Fibroblast of lung (primary cell): ENCODE measurements around the gene RPTN. TPM values are rescaled to one million over a fixed set of nuclear protein-coding genes. Genes with fewer than 3 reads are reported as not detected.

Experiments
- DNase-seq, 2 donors: peaks; one replicate each; pipeline versions ENCODE4 v3.0.0 to v3.0.0-alpha.2; 2010; ENCODE audit warnings: low read depth in 2 of 2
- H2AFZ ChIP-seq: 2 replicates; pipeline ENCODE4 v1.5.1; 2012; ENCODE audit warnings: low read length, control low read depth, inconsistent platforms
- H3K27ac ChIP-seq: 2 replicates; pipeline ENCODE4 v1.5.1; 2011; ENCODE audit warnings: low read length, control low read depth; ENCODE audit not compliant: insufficient read depth
- H3K27me3 ChIP-seq: 2 replicates; pipeline ENCODE4 v1.5.1; 2011; ENCODE audit warnings: mild to moderate bottlenecking, low read length; ENCODE audit not compliant: control insufficient read depth, insufficient read depth
- H3K36me3 ChIP-seq: 2 replicates; pipeline ENCODE4 v1.5.1; 2011; ENCODE audit warnings: low read length; ENCODE audit not compliant: control insufficient read depth, insufficient read depth
- H3K4me1 ChIP-seq: 2 replicates; pipeline ENCODE4 v1.5.1; 2011; ENCODE audit warnings: low read length; ENCODE audit not compliant: control insufficient read depth, insufficient read depth; ENCODE audit errors: extremely low read depth
- H3K4me2 ChIP-seq: 2 replicates; pipeline ENCODE4 v1.5.1; 2011; ENCODE audit warnings: low read length, control low read depth; ENCODE audit not compliant: insufficient read depth; ENCODE audit errors: extremely low read depth
- H3K4me3 ChIP-seq, 4 experiments: fragments of 200-600 bp in 1 of 4; sonication (generic) in 1 of 4; replicated peaks in 1 of 4; 2 replicates each; pipeline ENCODE4 v1.5.1; 2011 to 2016; ENCODE audit warnings: low read length in 4 of 4, low read depth in 3 of 4, mild to moderate bottlenecking in 3 of 4, control low read depth in 2 of 4, inconsistent platforms in 1 of 4, mixed read lengths in 1 of 4; ENCODE audit not compliant: insufficient read depth in 1 of 4; ENCODE audit errors: control extremely low read depth in 1 of 4
- H3K79me2 ChIP-seq: 2 replicates; pipeline ENCODE4 v1.5.1; 2012; ENCODE audit warnings: mild to moderate bottlenecking, low read length, inconsistent platforms; ENCODE audit not compliant: control insufficient read depth, insufficient read depth
- H3K9ac ChIP-seq: 2 replicates; pipeline ENCODE4 v1.5.1; 2011; ENCODE audit warnings: mild to moderate bottlenecking, low read length, control low read depth; ENCODE audit not compliant: insufficient read depth
- H3K9me3 ChIP-seq: 2 replicates; pipeline ENCODE4 v1.5.1; 2012; ENCODE audit warnings: low read depth, low read length; ENCODE audit not compliant: control insufficient read depth, insufficient read depth
- H4K20me1 ChIP-seq: 2 replicates; pipeline ENCODE4 v1.5.1; 2011; ENCODE audit warnings: low read length; ENCODE audit not compliant: control insufficient read depth, insufficient read depth; ENCODE audit errors: extremely low read depth
- CTCF ChIP-seq, 2 donors: IDR thresholded peaks in 1 of 2; conservative IDR thresholded peaks in 1 of 2; 1 replicate in 1 of 2; 2 replicates in 1 of 2; pipeline ENCODE4 v1.5.1; 2011 to 2012; ENCODE audit warnings: low read length in 2 of 2, control low read depth in 1 of 2, inconsistent platforms in 1 of 2, low read depth in 1 of 2, mild to moderate bottlenecking in 1 of 2
- EZH2 ChIP-seq: IDR thresholded peaks from 2 replicates; pipeline ENCODE4 v1.5.1; 2012; ENCODE audit warnings: low read length, control low read depth, mild to moderate bottlenecking; ENCODE audit errors: missing control alignments
- polyA plus RNA-seq, 2 donors: library from polyadenylated mRNA; depleted of rRNA in 1 of 2; stranded (reverse) in 1 of 2; unstranded in 1 of 2; fragments of >200 nt; gene quantifications; 2 replicates each; pipeline ENCODE4 v1.2.1, GENCODE V29; 2011 to 2012; ENCODE audit warnings: missing spikeins in 1 of 2
- total RNA-seq: library from RNA; depleted of rRNA; stranded (reverse); fragments of >200 nt; gene quantifications from 2 replicates; pipeline ENCODE4 v1.2.1, GENCODE V29; 2014

Gene RPTN
- total and polyA plus RNA-seq, 2 donors (not counting 1 experiment from before 2014, with no cell fraction given): not detected

- peaks cover 53% of the 10 kb centered on the region for H3K27me3 ChIP-seq
- DNase-seq: no peak
These were observed 51.7 kb downstream of the RPTN start for GRCh38 chr1:152107031-152107983.

GRCh38 chr1:152104854-152105253, 54.2 kb downstream of the RPTN start:
- Histone ChIP-seq H3K36me3 (no peaks in the 10 kb centered on the region), H3K4me2 (no peak overlapping the region), H3K9ac (no peak overlapping the region), H3K79me2 (no peaks in the 10 kb centered on the region), H3K9me3 (no peaks in the 10 kb centered on the region), H3K4me3 (no peak overlapping the region), H3K4me1 (peaks cover 2% of the 10 kb centered on the region), H3K27ac (no peak overlapping the region), H3K27me3 (peaks cover 36% of the 10 kb centered on the region), H2AFZ (no peak overlapping the region), H4K20me1 (no peaks in the 10 kb centered on the region)
- no peak for DNase-seq
- TF ChIP-seq CTCF (conservative IDR thresholded peaks at IDR 0.05 in 1 of 2, IDR thresholded peaks at IDR 0.05 in 1 of 2; ENCODE audit: low read depth in 1 of 2, low read length in 2 of 2): no peak
- no peak for TF ChIP-seq EZH2

More at GRCh38 chr1:152107031-152107983, 51.7 kb downstream of the RPTN start:
- peak overlapping the region in 3 of 4 experiments; percentile 21 to 48 (median 30) for H3K4me3 ChIP-seq
- no peak overlapping the region for H3K27ac ChIP-seq
- peak in 1 of 2 donors; percentile 0 for TF ChIP-seq CTCF (conservative IDR thresholded peaks at IDR 0.05 in 1 of 2, IDR thresholded peaks at IDR 0.05 in 1 of 2; ENCODE audit: low read depth in 1 of 2, low read length in 2 of 2)
- TF ChIP-seq EZH2: no peak
- no peaks in the 10 kb centered on the region for H3K79me2 ChIP-seq
- peaks cover 6% of the 10 kb centered on the region for H3K4me1 ChIP-seq
- peak overlapping the region; percentile 68 for H3K4me2 ChIP-seq
- H3K9ac ChIP-seq: no peak overlapping the region
- no peak overlapping the region for H2AFZ ChIP-seq
- no peaks in the 10 kb centered on the region for H3K36me3 ChIP-seq
- H4K20me1 ChIP-seq: no peaks in the 10 kb centered on the region
- no peaks in the 10 kb centered on the region for H3K9me3 ChIP-seq

Other genes starting within 250 kb of the RPTN start
- 4.6 and 6.4 TPM in 2 replicates for gene THEM4, start 249.7 kb downstream of the RPTN start, total RNA-seq
- gene THEM4, start 249.7 kb downstream of the RPTN start, polyA plus RNA-seq: 15.8 and 18.7 TPM in 2 replicates
- gene S100A10, start 165.4 kb downstream of the RPTN start, total RNA-seq: 136 and 141 TPM in 2 replicates
- 599 and 750 TPM in 2 replicates for gene S100A10, start 165.4 kb downstream of the RPTN start, polyA plus RNA-seq
- 21.3 and 55.8 TPM in 2 replicates for gene S100A11, start 122.2 kb downstream of the RPTN start, total RNA-seq
- 1,144 and 1,638 TPM in 2 replicates for gene S100A11, start 122.2 kb downstream of the RPTN start, polyA plus RNA-seq
- gene TCHHL1, start 70.2 kb downstream of the RPTN start, total RNA-seq: not detected in 2 replicates
- not detected in 2 replicates for gene TCHHL1, start 70.2 kb downstream of the RPTN start, polyA plus RNA-seq
- under 0.01 TPM in 1 of 2 replicates, not detected in the other for gene TCHH, start 43.8 kb downstream of the RPTN start, total RNA-seq
- not detected in 2 replicates for gene TCHH, start 43.8 kb downstream of the RPTN start, polyA plus RNA-seq
- gene HRNR, start 65.0 kb upstream of the RPTN start, total RNA-seq: not detected in 2 replicates
- not detected in 2 replicates for gene HRNR, start 65.0 kb upstream of the RPTN start, polyA plus RNA-seq
- under 0.01 TPM in 1 of 2 replicates, not detected in the other for gene FLG, start 166.0 kb upstream of the RPTN start, total RNA-seq
- gene FLG, start 166.0 kb upstream of the RPTN start, polyA plus RNA-seq: not detected in 2 replicates
- gene FLG2, start 200.8 kb upstream of the RPTN start, total RNA-seq: not detected in 2 replicates
- not detected in 2 replicates for gene FLG2, start 200.8 kb upstream of the RPTN start, polyA plus RNA-seq